HG03280 (cell line): ENCODE measurements around the gene IL4R.
"Not testable (repeated sequence)": the region's sequence is repeated elsewhere in the genome, so short reads cannot be mapped to it uniquely, and the experiment has no call there.

Experiments
- ATAC-seq: cut with Tn5 transposase; IDR thresholded peaks from one replicate; pipeline ENCODE4 v1.9.1; 2021; ENCODE audit warnings: mild to moderate bottlenecking, moderate library complexity; ENCODE audit not compliant: unreplicated experiment

IL4R gene

GRCh38 chr16:27377666-27378485 lies 64.1 kb downstream of the IL4R start:
- no peak for ATAC-seq

GRCh38 chr16:27378871-27379481 lies 65.2 kb downstream of the IL4R start:
- ATAC-seq: no peak

- no peak for ATAC-seq
These were observed 66.1 kb downstream of the IL4R start for GRCh38 chr16:27379919-27380318.

GRCh38 chr16:27381236-27381635 lies 67.5 kb downstream of the IL4R start:
- ATAC-seq: no peak

DNA sequence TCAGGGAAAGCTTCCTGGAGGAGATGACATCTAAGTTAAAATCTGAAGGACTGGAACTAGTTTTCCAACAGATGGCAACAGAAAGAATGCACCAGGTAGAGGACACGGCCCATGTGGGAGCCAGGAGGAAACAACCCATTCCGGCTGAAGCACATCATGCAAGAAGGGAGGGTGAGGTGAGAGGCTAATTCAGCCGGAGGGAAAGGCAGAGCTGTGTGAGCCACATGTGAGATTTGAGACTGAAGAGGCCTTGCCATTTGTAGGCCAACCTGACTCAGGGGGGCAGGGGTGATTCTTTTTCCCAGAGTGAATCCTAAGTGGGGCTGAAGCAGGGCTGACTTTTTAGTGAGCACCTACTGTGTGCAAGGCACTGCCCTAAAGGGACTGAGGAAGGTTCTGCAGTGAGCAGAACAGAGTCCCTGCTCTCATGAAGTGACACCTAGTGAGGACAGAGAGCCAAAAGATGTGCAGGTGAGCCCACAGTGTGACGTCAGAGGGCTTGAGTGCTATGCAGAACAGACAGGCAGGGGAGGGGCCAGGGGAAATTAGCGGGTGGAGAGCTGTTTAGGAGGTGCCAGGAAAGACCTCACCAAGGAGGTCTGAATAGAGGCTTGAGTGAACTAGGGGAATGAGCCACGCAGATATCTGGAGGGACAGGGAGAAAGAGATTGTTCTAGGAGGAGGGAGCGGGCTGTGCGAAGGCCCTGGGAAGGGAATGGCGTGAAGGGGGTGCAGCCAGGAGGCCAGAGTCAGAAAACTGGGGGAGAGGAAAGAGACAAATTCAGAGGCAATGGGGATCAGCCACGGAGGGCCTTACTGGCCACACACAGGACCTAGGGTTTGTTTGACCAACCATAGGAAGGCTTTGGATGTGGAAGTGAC lies 68.4 kb downstream of the IL4R start:
- ATAC-seq: no peak

DNA sequence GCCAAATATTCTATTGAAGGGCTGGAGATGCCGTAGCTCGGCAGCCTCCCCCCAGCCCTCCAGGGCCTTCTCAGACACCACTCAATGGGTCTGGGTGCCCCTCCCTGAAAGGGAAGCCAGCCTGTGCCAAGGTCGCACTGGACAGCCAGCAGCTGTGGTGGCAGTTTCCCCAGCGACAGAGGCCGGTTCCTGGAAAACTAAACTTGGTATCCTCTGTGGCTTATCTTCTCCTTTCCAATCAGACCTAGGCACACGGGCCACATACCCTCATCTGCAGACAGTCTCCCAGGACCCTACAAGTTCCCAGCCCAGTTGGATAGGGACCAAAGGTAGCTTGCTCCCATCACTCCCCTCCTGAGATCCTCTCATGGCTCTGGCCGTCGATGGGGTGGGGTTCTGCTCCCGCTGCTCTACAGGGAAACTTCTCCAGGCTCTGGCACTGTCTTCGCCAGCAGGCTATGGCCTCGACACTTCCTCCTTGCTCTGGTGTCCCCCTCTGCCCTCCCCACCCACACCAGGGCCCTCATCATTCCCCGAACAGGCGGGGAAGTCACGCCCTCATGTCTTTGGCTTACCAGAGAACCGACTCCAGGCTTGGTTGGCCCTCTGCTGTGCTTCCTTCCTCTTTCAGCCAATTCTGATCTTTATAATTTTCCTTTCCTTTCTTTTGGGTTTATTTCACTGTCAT lies 69.9 kb downstream of the IL4R start:
- no peak for ATAC-seq

DNA sequence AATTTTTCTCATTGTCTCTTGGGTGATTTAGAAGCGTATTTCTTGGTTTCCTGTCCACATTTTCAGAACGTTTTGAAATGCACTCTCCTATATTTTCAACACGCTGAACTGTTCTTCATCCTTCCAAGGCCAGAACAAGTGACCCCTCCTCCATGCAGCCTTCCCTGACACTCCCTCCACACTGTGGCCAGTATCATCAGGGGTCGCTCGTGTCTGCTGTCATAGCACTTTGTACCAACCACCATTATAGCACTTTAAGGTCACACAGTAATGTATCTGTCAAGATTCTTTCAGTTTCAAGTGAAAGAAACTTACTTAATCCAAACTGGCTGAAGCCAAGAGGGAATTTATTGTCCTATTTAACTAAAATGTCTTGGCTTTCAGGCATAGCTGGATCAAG lies 70.7 kb downstream of the IL4R start:
- ATAC-seq: no peak

DNA sequence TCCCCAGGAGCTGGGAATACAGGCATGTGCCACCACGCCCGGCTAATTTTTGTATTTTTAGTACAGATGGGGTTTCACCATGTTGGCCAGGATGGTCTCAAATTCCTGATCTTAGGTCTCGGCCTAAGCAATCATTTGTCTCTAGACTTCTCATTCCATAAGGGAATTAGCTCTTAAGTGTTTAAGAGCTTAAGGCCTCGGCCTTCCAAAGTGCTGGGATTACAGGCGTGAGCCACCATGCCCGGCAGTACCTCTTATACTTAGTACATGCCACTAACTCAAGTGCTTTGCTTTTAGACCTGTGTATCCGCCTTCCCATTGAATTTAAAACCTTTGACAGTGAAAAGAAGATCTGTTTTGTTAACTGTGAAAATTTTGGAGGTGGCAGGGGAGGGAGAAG lies 71.6 kb downstream of the IL4R start:
- no peak for ATAC-seq

DNA sequence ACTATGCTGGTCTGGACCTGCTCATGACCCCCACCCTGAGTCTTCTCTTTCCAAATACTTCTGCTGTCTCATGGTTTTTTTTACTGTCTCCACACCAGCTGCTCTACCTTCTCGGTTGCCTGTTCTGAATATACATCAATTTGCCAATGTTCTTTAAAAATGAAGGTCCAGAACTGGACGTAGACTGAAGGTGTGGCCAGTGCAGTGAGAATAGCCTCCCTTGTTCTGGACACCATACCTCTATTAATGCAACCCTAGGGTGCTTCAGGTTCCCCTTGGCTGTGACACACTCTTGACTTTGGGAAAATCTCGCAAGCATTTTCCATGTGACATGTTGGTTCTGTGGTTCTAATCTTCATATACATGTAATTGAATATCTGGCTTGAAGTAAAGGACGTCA lies 72.9 kb downstream of the IL4R start:
- ATAC-seq: no peak

GRCh38 chr16:27387724-27388123 lies 74.0 kb downstream of the IL4R start:
- ATAC-seq: no peak

DNA sequence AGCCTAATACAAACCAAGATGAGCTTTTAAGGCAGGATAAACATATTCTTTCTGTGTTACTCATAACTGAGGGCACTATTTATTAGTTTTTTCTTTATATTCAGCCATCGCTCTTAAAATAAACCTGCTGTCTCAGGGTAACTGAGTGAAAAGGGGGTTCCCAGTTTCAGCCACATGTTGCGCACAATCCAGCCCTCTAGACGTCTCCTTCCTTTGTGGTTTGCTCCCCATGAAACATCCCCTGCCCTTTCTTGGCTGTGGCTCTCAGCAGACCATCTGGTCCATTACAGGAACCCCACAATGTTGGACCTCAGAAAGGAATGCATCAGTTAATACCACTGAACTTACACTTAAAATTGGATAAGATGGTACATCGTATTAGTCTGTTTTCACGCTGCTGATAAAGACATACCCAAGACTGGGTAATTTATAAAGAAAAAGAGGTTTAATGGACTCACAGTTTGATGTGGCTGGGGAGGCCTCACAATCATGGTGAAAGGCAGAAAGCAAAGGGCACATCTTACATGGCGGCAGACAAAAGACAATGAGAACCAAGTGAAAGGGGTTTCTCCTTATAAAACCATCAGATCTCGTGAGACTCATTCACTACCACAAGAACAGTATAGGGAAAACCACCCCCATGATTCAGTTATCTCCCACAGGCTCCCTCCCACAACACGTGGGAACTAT lies 75.6 kb downstream of the IL4R start:
- no peak for ATAC-seq

GRCh38 chr16:27390151-27390550 lies 76.4 kb downstream of the IL4R start:
- no peak for ATAC-seq

- no peak for ATAC-seq
These were observed 78.9 kb downstream of the IL4R start for GRCh38 chr16:27392671-27393070.

DNA sequence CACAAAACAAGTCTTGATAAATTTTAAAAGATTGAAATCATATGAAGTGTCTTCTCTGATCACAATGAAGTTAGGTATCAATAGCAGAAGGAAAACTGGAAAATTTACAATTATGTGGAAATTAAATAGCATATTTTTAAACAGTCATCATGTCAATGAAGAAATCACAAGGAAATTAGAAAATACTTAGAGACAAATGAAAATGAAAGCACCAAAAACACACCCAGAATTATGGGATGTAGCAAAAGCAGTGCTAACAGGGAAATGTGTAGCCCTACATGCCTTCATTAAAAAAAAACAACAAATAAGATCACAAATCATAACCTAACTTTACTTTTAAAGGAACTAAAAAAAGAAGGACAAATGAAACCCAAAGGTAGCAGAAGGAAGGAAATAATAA lies 80.7 kb downstream of the IL4R start:
- no peak for ATAC-seq

GRCh38 chr16:27398341-27398893 lies 84.6 kb downstream of the IL4R start:
- not testable (repeated sequence) for ATAC-seq

- ATAC-seq: no peak
These were observed 85.4 kb downstream of the IL4R start for GRCh38 chr16:27398894-27399853.

DNA sequence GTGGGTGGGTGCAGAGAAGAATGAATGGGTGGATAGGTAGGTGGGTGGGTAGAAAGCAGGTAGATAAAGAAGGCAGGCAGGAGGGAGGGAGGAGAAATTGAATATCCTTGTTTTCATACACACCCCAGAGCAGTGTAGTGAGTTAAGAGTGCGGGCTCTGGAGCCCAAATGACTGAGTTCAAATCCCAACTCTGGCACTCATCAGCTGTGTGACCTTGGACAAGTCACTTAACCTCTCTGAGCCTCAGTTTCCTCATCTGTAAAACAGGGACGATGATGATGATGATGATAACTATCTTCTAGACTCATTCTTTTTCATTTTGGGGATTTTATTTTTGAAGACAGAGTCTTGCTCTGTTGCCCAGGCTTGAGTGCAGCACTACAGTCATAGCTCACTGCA lies 86.2 kb downstream of the IL4R start:
- ATAC-seq: no peak

- no peak for ATAC-seq
These were observed 87.2 kb downstream of the IL4R start for GRCh38 chr16:27400751-27401620.
